Astrocyte (in vitro differentiated cells and primary cell): ENCODE measurements around the gene TLN1.

ENCODE experiments used
- CTCF ChIP-seq: IDR thresholded peaks from 2 replicates; pipeline ENCODE4 v1.5.1; 2011; ENCODE audit warnings: low read depth, mild to moderate bottlenecking, inconsistent platforms, low read length, moderate library complexity; ENCODE audit not compliant: insufficient read depth
- EZH2 ChIP-seq: IDR thresholded peaks from 2 replicates; pipeline ENCODE4 v1.6.1; 2012; ENCODE audit warnings: mild to moderate bottlenecking, low read length, inconsistent platforms; ENCODE audit not compliant: insufficient read depth

GRCh38 chr9:35766997-35767396 is 35.0 kb upstream of the TLN1 start:
- TF ChIP-seq CTCF, result no peak
- no peak for TF ChIP-seq EZH2
